ENCODE data around the gene ADK.

DNA sequence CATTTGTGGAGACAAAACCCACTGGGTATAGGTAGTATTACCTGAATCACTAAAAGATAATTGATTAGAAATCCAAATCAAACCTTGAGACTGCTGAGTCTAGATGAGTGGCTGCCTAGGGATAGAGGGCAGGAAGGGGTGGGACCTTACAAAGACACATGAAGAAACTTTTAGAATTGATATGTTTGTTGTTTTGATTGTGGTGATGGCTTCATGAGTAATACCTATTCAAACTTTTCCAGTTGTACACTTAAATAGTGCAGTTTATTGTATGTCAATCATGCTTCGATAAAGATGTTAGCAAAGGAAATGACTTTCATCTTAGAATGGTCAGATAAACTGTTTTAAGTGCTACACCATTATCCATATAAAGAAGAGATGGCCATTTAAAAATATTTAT lies 486.7 kb downstream of the ADK start:
- TF ChIP-seq, protein P1, sequence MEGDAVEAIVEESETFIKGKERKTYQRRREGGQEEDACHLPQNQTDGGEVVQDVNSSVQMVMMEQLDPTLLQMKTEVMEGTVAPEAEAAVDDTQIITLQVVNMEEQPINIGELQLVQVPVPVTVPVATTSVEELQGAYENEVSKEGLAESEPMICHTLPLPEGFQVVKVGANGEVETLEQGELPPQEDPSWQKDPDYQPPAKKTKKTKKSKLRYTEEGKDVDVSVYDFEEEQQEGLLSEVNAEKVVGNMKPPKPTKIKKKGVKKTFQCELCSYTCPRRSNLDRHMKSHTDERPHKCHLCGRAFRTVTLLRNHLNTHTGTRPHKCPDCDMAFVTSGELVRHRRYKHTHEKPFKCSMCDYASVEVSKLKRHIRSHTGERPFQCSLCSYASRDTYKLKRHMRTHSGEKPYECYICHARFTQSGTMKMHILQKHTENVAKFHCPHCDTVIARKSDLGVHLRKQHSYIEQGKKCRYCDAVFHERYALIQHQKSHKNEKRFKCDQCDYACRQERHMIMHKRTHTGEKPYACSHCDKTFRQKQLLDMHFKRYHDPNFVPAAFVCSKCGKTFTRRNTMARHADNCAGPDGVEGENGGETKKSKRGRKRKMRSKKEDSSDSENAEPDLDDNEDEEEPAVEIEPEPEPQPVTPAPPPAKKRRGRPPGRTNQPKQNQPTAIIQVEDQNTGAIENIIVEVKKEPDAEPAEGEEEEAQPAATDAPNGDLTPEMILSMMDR (conservative IDR thresholded peaks at IDR 0.05 in 1 of 2, IDR thresholded peaks at IDR 0.05 in 1 of 2; ENCODE audit: low read depth in 1 of 2, low read length in 2 of 2) = no peak
- no peak for TF ChIP-seq EZH2 (IDR thresholded peaks at IDR 0.05; ENCODE audit: low read length, missing control alignments)

Data from fibroblast of lung (primary cell).